ENCODE results near the gene PCP2. TPM values are rescaled to one million over a fixed set of nuclear protein-coding genes. Genes with fewer than 3 reads are reported as not detected.

Gene PCP2
- total and polyA plus RNA-seq, 12 donors = 0.92 to 7.4 (median 2.0) TPM; not detected in 4

DNA sequence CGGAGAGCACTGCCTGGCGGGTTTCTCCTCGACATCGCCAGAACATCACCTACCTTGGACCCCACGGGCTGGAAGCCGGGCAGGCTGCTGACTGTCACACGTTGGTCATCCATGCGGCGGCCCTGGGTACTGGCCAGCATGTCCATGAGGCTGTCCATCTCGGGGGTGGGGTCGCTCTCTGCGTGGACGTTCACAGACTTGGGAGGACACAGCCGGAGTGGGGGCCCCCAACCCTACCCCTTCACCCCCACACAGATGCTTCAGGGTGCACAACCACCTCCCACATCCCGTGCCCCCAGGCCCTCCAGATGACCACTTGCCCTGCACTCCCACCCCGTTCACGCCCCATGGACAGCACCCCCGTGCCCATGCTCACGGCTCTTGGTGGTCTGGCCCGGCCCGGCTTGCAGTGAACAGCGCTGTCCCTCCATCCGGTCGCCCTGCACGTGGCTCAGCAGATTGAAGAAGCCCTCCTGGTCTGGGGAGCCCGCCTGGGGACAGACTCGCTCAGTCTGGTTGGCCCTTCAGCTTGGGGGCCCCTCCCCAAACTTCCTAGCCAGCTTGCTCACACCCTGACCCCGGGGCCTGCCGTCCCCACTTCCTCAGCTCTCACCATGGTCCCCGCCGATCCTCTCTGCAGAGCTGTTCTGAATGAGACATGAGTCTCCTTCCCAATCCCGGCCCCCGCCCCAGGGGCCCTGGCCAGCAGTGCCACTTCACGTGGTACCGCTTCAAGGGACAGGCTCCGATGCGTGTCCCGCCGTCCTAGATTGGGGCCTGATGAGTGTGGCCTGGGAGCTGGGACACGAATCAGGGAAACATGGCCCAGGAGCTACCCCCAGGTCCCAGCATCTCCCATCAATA lies 947 bp downstream of the PCP2 start:
- WGBS, 4 donors = 89 to 93% (median 92%) methylated on average over 19 to 40 of the region's 40 CpGs
- TF ChIP-seq POLR2A (IDR thresholded peaks at IDR 0.05) = no peak
- TF ChIP-seq, protein P1, sequence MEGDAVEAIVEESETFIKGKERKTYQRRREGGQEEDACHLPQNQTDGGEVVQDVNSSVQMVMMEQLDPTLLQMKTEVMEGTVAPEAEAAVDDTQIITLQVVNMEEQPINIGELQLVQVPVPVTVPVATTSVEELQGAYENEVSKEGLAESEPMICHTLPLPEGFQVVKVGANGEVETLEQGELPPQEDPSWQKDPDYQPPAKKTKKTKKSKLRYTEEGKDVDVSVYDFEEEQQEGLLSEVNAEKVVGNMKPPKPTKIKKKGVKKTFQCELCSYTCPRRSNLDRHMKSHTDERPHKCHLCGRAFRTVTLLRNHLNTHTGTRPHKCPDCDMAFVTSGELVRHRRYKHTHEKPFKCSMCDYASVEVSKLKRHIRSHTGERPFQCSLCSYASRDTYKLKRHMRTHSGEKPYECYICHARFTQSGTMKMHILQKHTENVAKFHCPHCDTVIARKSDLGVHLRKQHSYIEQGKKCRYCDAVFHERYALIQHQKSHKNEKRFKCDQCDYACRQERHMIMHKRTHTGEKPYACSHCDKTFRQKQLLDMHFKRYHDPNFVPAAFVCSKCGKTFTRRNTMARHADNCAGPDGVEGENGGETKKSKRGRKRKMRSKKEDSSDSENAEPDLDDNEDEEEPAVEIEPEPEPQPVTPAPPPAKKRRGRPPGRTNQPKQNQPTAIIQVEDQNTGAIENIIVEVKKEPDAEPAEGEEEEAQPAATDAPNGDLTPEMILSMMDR (IDR thresholded peaks at IDR 0.05) = no peak
- H3K27me3 ChIP-seq = no peaks in the 10 kb centered on the region
- H3K9me3 ChIP-seq (replicated peaks in 1 of 3) = no peaks in the 10 kb centered on the region
- H3K4me3 ChIP-seq = no peak overlapping the region
- no peak overlapping the region for H3K27ac ChIP-seq
- no peaks in the 10 kb centered on the region for H3K36me3 ChIP-seq (replicated peaks in 1 of 2)
- peaks cover 24 to 27% of the 10 kb centered on the region in 2 donors for H3K4me1 ChIP-seq (replicated peaks in 1 of 2)
- DNase-seq = no peak
- intact Hi-C loops (cut with DNase I) = no loop called here

DNA sequence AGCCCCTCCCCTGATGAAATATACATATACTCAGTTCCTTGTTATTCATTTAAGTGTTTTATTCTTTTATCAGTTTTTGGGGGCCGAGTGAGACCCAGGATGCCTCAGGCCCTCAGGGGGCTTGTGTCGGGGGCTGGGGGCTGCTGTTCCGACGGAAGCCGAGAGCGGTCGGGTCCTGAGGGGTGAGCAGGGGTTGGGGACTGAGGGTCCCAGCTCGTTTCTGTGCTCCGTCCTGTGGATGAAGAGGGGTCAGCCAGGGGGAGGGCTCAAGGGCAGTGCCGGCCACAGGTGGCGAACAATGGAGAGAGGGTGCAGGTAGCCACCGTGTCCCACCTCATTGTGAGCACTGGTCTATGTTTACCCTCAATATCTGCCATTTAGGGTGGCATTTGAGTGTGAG lies 1.9 kb downstream of the PCP2 start:
- 83 to 91% (median 88%) methylated on average over 11 to 12 of the region's 12 CpGs for WGBS, 4 donors
- DNase-seq = no peak
- intact Hi-C loops (cut with DNase I) = no loop called here
- TF ChIP-seq POLR2A (IDR thresholded peaks at IDR 0.05) = no peak
- TF ChIP-seq, protein P1 (IDR thresholded peaks at IDR 0.05) = no peak
- no peaks in the 10 kb centered on the region for H3K36me3 ChIP-seq (replicated peaks in 1 of 2)
- peaks cover 22 to 26% of the 10 kb centered on the region in 2 donors for H3K4me1 ChIP-seq (replicated peaks in 1 of 2)
- no peaks in the 10 kb centered on the region for H3K9me3 ChIP-seq (replicated peaks in 1 of 3)
- H3K27ac ChIP-seq = no peak overlapping the region
- no peaks in the 10 kb centered on the region for H3K27me3 ChIP-seq
- no peak overlapping the region for H3K4me3 ChIP-seq

DNA sequence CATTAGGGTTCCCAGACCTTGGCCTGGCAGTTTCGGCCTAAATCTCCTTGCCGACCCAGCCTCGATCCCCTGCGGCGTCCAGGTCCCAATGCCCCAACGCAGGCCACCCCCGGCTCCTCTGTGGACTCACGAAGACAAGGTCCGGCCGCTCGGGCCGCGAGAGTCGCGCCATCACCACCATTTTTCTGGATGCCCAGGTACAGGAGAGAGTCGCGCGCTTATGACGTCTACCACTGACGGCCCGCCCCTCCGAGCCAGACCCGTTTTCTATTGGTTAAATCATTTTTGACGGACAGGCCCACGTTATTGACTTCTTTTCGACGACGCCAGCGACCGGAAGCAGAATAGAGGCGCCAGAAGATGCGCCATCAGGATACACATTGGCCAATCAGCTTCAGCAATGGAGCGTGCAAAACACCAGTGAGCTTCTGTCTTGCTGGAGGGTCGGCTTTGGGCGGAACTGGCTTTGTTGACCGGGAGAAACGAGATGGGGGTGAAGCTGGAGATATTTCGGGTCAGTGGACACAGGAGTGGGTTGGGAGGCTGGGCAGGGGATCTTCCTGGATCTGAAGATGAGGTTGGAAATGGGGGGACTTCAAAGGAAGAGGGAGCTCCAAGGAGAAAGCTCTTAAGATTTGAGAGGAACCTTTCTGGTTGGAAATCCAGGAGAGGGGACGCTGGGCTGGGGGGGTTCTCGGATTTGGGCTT lies 4.0 kb downstream of the PCP2 start, which contains the start of the genes PET100 and XAB2:
PET100 (plus strand) TSS at position 447 of the 708 bp plus-strand sequence; CDS start at position 488, 41 bp downstream.
XAB2 (minus strand) TSS at position 199 of the 708 bp plus-strand sequence; CDS start at position 181, 18 bp downstream.
- 0 to 1% (median 0%) methylated on average over 19 to 40 of the region's 40 CpGs for WGBS, 4 donors
- Histone ChIP-seq H3K36me3 (replicated peaks in 1 of 2) (peaks cover 0 to 15% of the 10 kb centered on the region in 2 donors), H3K27me3 (no peaks in the 10 kb centered on the region), H3K9me3 (replicated peaks in 1 of 3) (no peaks in the 10 kb centered on the region), H3K27ac (peak within 1 kb of the TSS in 4 of 5 donors; percentile 57 to 86 (median 82)), H3K4me3 (peak within 1 kb of the TSS; percentile 63 to 94 (median 78)), H3K4me1 (replicated peaks in 1 of 2) (peaks cover 21 to 24% of the 10 kb centered on the region in 2 donors)
- TF ChIP-seq POLR2A (IDR thresholded peaks at IDR 0.05) = peak in 1 of 2 donors; percentile 65
- TF ChIP-seq, protein P1 (IDR thresholded peaks at IDR 0.05) = no peak
- intact Hi-C loops (cut with DNase I) = no loop called here
- peak; percentile 96 to 100 (median 99) for DNase-seq

Measured in adrenal gland (tissue), 12 donors.